RWPE1 (cell line): ENCODE results near the gene CTTNBP2.

Experiments
- CTCF ChIA-PET: fragments of 350-600 bp; sonication (Branson Sonifier 250); formaldehyde crosslinking; extraction: SDS; loops from one replicate; lab custom pipeline; 2021; lab: Yijun Ruan, JAX
- POLR2A ChIA-PET: fragments of 400-600 bp; formaldehyde crosslinking; extraction: SDS; loops from one replicate; lab custom pipeline; 2020; ENCODE audit warnings: antibody characterized with exemption; ENCODE audit not compliant: low non-redundant PET; lab: Yijun Ruan, JAX
- DNase-seq: peaks from one replicate; pipeline ENCODE4 v3.0.0; 2012; ENCODE audit warnings: low spot score
- H3K27ac ChIP-seq: fragments of 450-650 bp; 2 replicates; pipeline ENCODE4 v1.5.1; 2017
- CTCF ChIP-seq: fragments of 450-650 bp; conservative IDR thresholded peaks from 2 replicates; pipeline ENCODE4 v1.5.1; 2017; ENCODE audit warnings: low read depth, mild to moderate bottlenecking

The CTTNBP2 gene

DNA sequence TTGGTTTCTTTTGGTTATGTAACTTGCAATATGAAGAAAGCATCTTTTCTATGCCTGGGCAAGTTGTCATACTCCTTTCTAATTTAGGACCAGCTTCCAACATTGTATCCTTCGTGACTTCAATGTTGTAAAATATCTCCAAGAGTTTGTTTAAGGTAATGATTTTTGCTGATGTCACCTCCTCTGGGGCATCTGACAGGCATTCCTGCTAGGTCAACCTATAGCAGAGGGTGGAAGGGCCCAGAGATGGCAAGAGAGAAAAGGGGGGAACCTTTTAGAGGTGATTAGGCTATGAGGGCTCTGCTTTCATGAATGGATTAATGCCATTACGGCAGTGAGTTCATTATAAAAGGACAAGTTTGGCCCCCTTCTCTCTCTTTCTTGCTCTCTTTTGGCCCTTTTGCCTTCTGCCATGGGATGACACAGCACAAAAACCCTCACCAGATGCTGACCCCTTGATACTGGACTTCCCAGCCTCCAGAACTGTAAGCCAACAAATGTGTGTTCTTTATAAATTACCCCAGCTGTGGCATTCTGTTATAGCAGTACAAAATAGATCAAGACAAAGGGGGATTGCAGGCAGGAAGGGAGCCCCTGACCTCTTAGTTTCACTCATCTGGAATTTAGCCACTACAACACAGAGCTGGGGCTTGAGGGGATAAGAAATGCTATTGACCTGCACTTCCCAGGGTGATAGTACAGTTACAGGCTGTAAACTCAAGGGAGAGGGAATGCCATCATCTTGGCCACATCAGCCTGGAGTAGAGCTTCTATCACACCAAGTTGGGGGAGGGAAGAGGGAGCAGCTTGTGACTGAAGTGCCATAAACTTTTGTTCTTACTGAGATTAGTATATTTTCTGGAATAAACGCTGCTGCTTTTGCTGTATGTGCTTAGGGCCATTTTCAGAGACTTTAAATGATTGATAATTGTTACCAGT, 197.5 kb downstream of the CTTNBP2 start:
- no peak for TF ChIP-seq CTCF
- no peak for DNase-seq
- CTCF ChIA-PET = interaction anchor here (0.6 kb wide), 1 partner anchor 45 kb away, joined by 3 read pairs; no protein-coding TSS in a partner anchor
- POLR2A ChIA-PET = no interaction called here
- no peak overlapping the region for H3K27ac ChIP-seq

DNA sequence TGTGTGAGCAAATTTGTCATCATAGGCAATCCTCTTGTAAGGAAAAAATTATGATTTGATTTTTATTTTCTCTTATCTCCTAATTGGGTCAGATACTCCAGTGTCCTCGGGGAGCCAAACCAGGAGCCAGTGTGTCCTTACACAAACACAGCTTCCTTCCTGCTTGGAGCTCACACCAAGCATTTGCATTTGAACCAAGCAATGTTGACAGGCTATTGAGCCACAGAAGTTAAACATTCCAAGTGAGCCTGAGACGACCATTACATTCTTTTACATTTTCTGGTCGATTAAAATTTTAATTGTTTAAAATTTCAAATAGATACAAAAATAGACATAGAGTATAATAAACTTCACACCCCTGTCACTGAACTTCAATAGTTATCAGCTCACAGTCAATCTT, 198.6 kb downstream of the CTTNBP2 start:
- POLR2A ChIA-PET = no interaction called here
- no peak for TF ChIP-seq CTCF
- CTCF ChIA-PET = no interaction called here
- no peak for DNase-seq
- H3K27ac ChIP-seq = no peak overlapping the region

GRCh38 chr7:117673839-117674238, 199.4 kb downstream of the CTTNBP2 start:
- POLR2A ChIA-PET = no interaction called here
- CTCF ChIA-PET = no interaction called here
- TF ChIP-seq CTCF = no peak
- H3K27ac ChIP-seq = no peak overlapping the region
- no peak for DNase-seq

- no peak overlapping the region for H3K27ac ChIP-seq
- CTCF ChIA-PET = no interaction called here
- TF ChIP-seq CTCF = no peak
- no peak for DNase-seq
- POLR2A ChIA-PET = no interaction called here
These were observed 199.9 kb downstream of the CTTNBP2 start for GRCh38 chr7:117673367-117673766.

DNA sequence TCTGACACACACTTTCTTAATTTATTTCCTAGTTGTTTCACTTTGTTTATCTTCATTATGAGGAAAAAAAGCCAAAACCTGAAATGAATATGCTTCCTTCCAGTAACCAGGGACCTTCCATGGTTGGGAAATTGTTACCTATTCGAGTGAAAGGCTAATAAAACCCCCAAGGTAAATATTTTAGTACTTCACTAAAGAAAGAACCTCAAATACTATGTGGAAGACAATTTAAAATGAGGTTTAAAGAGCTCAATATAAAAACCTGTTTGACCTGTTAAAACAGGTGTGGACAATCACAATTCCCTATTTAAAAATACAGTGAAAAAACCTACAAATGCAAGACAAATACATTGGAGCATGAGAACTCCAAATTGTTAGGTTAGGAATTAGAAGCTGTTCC, 200.8 kb downstream of the CTTNBP2 start:
- DNase-seq = no peak
- no peak for TF ChIP-seq CTCF
- ChIA-PET POLR2A (no interaction called here), CTCF (interaction anchor here (0.5 kb wide), 1 partner anchor 244 kb away, joined by 3 read pairs; no protein-coding TSS in a partner anchor)
- no peak overlapping the region for H3K27ac ChIP-seq

DNA sequence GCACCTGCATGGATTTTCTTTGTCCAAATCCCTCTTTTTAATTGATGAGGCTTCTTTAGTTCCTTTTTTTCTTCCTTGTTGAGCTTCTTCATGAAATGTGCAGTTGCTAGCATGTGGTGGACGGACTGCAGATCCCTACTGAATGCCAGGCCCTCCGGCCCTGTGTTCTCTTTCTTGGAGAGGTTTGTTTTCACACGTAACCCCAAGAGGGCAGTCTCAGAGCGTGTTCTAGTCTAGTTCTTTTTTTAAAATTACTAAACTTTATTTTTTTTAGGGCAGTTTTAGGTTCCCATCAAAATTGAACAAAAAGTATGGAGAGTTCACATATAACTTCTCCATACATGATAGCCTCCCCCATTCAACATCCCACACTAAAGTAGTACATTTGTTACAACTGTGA, 203.4 kb downstream of the CTTNBP2 start:
- DNase-seq = no peak
- ChIA-PET POLR2A (no interaction called here), CTCF (interaction anchor here (0.6 to 0.9 kb wide), 5 partner anchors 16 to 1431 kb away, joined by 3 to 4 read pairs (median 4); no protein-coding TSS in a partner anchor)
- H3K27ac ChIP-seq = no peak overlapping the region
- TF ChIP-seq CTCF = no peak
